Hair follicular keratinocyte (primary cell): ENCODE measurements around the gene GNG3. TPM values are rescaled to one million over a fixed set of nuclear protein-coding genes. Genes with fewer than 3 reads are reported as not detected.

Experiments used
- total RNA-seq: library from RNA; depleted of rRNA; stranded (reverse); fragments of >200 nt; gene quantifications from 2 replicates; pipeline ENCODE4 v1.2.3, GENCODE V29; 2015

The GNG3 gene
- total RNA-seq, result not detected in 2 replicates

DNA sequence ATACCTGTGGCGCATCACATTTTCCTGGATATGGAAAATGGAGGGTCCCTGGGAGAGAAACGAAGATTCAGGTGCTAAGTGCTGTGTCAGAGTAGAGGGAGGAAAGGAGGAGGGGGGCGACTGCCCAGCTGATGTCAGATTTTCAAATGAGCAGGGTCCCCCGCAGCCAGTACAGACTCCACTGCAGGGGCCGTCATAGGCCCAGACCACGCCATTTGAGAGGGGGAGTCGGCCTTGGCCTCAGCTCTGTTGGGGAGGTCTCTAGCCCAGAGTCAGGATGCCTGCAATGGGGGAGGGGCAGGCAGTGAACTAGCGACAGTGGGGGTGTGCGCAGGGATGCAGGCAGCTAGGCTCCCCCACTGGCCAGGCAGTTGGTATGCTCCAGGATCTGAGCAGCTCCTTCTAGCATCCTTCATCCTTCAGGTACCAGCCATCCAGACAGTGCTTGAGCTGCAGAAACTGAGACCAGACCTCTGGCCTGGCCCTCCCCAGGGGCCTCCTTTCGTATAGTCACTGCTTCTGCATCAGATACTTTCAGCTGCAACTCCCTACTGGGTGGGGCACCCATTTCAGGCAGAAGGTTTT is at the start of gene GNG3, which contains the start of gene BSCL2:
Gene GNG3, plus strand, starts transcription at position 400 of the 585 bp plus-strand sequence. CDS start 620 bp downstream, outside the sequence.
Gene BSCL2, minus strand, starts transcription at position 148 of the 585 bp plus-strand sequence. CDS start 229 bp downstream, outside the sequence.

DNA sequence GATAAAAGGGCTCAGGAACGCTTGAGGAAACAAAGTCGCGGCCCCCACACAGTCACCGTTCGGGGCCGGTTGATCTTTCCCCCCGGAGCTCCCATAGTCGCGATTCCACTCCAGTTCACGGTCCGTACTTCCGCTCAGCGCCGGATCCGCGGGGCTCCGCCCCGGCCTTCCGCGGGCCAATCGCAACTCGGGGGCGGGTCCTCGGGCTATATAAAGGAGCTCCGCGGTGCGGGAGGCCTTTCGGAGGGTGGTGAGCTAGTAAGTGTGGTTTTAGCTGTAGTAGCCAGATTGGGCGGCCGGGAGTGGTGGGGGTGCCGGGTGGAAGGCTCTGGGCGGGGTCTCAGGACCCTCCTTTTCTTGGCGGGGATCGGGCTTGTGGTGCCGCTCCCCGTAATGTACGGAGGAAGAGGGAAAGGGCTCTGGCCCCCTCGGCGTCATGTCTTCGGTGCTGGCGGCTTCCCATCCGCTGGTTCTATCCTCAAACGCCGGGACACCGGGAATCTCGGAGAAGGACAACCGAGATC is 42.3 kb upstream of the GNG3 start, which contains the start of the genes C11orf98 and CSKMT:
Gene C11orf98, minus strand, starts transcription at position 136 of the 524 bp plus-strand sequence. Its CDS starts 41 bp downstream, at position 95.
Gene CSKMT, plus strand, starts transcription at position 238 of the 524 bp plus-strand sequence. CDS start 568 bp downstream, outside the sequence.

GRCh38 chr11:62671608-62672389 is 35.7 kb upstream of the GNG3 start, which contains the start of the genes LBHD1 and UQCC3:
Gene LBHD1 (minus strand): TSS chr11:62672267. CDS start chr11:62670031, 2,236 bp downstream.
Gene UQCC3 (plus strand): TSS chr11:62671673. CDS start chr11:62671746, 73 bp downstream.

GRCh38 chr11:62678770-62679696 is 28.4 kb upstream of the GNG3 start, which contains the start of gene UBXN1:
Gene UBXN1 (minus strand): TSS chr11:62679073. CDS start chr11:62678923, 150 bp downstream.

DNA sequence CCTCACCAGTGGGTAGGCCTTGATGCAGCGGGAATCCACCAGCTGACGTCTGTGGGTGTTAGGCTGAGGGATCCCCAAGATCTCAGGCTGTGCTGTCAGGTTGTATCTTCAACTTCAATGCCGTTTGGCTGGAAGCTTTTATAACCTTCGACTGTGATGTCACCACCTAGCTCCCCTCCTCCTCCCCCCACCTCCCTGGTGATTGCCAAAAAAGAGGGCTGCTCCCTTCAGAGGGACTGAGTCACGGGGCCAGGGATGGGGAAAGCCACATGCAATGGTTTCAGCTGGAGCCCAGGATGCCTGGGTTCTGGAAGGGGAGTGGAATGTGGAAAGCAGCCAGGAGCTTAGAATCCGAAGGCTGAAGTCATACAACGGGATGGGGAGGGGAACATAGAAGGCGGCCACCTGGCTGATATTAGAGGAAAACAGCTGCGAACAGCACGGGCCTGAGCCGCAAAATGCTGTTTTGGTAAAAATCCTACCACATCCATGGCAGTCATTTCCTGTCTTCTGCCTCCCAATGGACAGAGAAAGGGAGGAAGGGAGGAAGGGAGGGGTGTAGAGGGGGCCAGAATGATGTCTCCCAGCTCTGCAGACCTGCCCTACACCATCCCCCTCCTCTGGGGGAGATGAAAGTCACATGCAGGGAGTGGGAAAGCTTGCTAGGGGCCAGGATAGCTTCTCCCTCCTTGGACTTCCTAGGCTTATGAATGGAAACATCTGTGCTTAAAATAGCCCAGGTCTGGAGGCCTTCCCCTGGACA is 17.9 kb upstream of the GNG3 start, which contains the start of gene LRRN4CL:
Gene LRRN4CL, minus strand, starts transcription at position 110 of the 763 bp plus-strand sequence. CDS start 1,022 bp downstream, outside the sequence.

GRCh38 chr11:62727165-62727871 is 19.8 kb downstream of the GNG3 start, which contains the start of gene HNRNPUL2:
Gene HNRNPUL2 (minus strand): TSS chr11:62727457. CDS start chr11:62727156, 301 bp downstream.

GRCh38 chr11:62728171-62728988 is 20.9 kb downstream of the GNG3 start, which contains the start of gene TTC9C:
Gene TTC9C (plus strand): TSS chr11:62728486. CDS start chr11:62728849, 363 bp downstream.

GRCh38 chr11:62753736-62754603 is 46.5 kb downstream of the GNG3 start, which contains the start of gene ZBTB3:
Gene ZBTB3 (minus strand): TSS chr11:62754160. CDS start chr11:62753664, 496 bp downstream.

Other genes starting within 250 kb of the GNG3 start
- gene AHNAK, start 160.9 kb upstream of the GNG3 start, total RNA-seq, result 176 and 366 TPM in 2 replicates
- gene EEF1G, start 133.8 kb upstream of the GNG3 start, total RNA-seq, result 1,936 and 2,201 TPM in 2 replicates
- gene TUT1, start 116.2 kb upstream of the GNG3 start, total RNA-seq, result 8.4 and 13.9 TPM in 2 replicates
- gene MTA2, start 105.8 kb upstream of the GNG3 start, total RNA-seq, result 97.5 and 169 TPM in 2 replicates
- 20.2 and 28.7 TPM in 2 replicates for gene EML3, start 94.9 kb upstream of the GNG3 start, total RNA-seq
- 1.7 and 2.3 TPM in 2 replicates for gene ROM1, start 94.4 kb upstream of the GNG3 start, total RNA-seq
- 42.0 and 47.1 TPM in 2 replicates for gene B3GAT3, start 85.7 kb upstream of the GNG3 start, total RNA-seq
- 188 TPM in 2 replicates for gene GANAB, start 61.1 kb upstream of the GNG3 start, total RNA-seq
- 21.2 and 29.4 TPM in 2 replicates for gene INTS5, start 54.4 kb upstream of the GNG3 start, total RNA-seq
- gene C11orf98, start 42.5 kb upstream of the GNG3 start, total RNA-seq, result 53.8 and 88.1 TPM in 2 replicates
- gene CSKMT, start 42.4 kb upstream of the GNG3 start, total RNA-seq, result 7.8 and 19.2 TPM in 2 replicates
- gene UQCC3, start 36.0 kb upstream of the GNG3 start, total RNA-seq, result 12.5 and 22.6 TPM in 2 replicates
- gene LBHD1, start 35.4 kb upstream of the GNG3 start, total RNA-seq, result 2.4 and 3.4 TPM in 2 replicates
- 139 and 165 TPM in 2 replicates for gene UBXN1, start 28.6 kb upstream of the GNG3 start, total RNA-seq
- gene LRRN4CL, start 18.1 kb upstream of the GNG3 start, total RNA-seq, result 0.08 TPM in 2 replicates
- 20.9 and 34.7 TPM in 2 replicates for gene BSCL2, start 252 bp upstream of the GNG3 start, total RNA-seq
- 6.4 and 6.5 TPM in 2 replicates for gene HNRNPUL2, start 19.8 kb downstream of the GNG3 start, total RNA-seq
- gene TTC9C, start 20.8 kb downstream of the GNG3 start, total RNA-seq, result 15.5 and 17.5 TPM in 2 replicates
- 5.0 and 6.1 TPM in 2 replicates for gene ZBTB3, start 46.5 kb downstream of the GNG3 start, total RNA-seq
- 125 and 151 TPM in 2 replicates for gene POLR2G, start 53.9 kb downstream of the GNG3 start, total RNA-seq
- gene TAF6L, start 63.7 kb downstream of the GNG3 start, total RNA-seq, result 11.5 and 22.3 TPM in 2 replicates
- gene TMEM179B, start 79.7 kb downstream of the GNG3 start, total RNA-seq, result 46.2 and 52.1 TPM in 2 replicates
- gene TMEM223, start 84.3 kb downstream of the GNG3 start, total RNA-seq, result 42.2 and 53.8 TPM in 2 replicates
- gene NXF1, start 97.8 kb downstream of the GNG3 start, total RNA-seq, result 21.8 and 26.4 TPM in 2 replicates
- 26.9 and 37.9 TPM in 2 replicates for gene STX5, start 124.4 kb downstream of the GNG3 start, total RNA-seq
- gene TEX54, start 125.2 kb downstream of the GNG3 start, total RNA-seq, result not detected in 2 replicates
- 65.8 and 125 TPM in 2 replicates for gene WDR74, start 131.9 kb downstream of the GNG3 start, total RNA-seq
- gene SLC3A2, start 173.2 kb downstream of the GNG3 start, total RNA-seq, result 855 and 957 TPM in 2 replicates
- gene CHRM1, start 213.7 kb downstream of the GNG3 start, total RNA-seq, result not detected in 2 replicates